Osteoblast (primary cell): ENCODE results near the gene HSPB9. TPM values are rescaled to one million over a fixed set of nuclear protein-coding genes. Genes with fewer than 3 reads are reported as not detected.

Experiments used
- DNase-seq: peaks from one replicate; pipeline ENCODE4 v3.0.0; 2011; ENCODE audit warnings: low spot score, mixed read lengths; ENCODE audit not compliant: insufficient read length; ENCODE audit errors: missing footprints
- H2AFZ ChIP-seq: 2 replicates; pipeline ENCODE4 v1.6.0; 2011; ENCODE audit warnings: mild to moderate bottlenecking, low read length
- H3K27ac ChIP-seq: 2 replicates; pipeline ENCODE4 v1.5.1; 2011; ENCODE audit warnings: mild to moderate bottlenecking, low read depth, low read length, moderate library complexity
- H3K27me3 ChIP-seq: 2 replicates; pipeline ENCODE4 v1.6.0; 2012; ENCODE audit warnings: mild to moderate bottlenecking, control low read depth, inconsistent platforms, low read length, moderate library complexity; ENCODE audit not compliant: insufficient read depth
- H3K36me3 ChIP-seq: 2 replicates; pipeline ENCODE4 v1.5.1; 2011; ENCODE audit warnings: mild to moderate bottlenecking, low read length, control low read depth, moderate library complexity; ENCODE audit not compliant: insufficient read depth
- H3K4me1 ChIP-seq: 2 replicates; pipeline ENCODE4 v1.5.1; 2011; ENCODE audit warnings: mild to moderate bottlenecking, low read length, control low read depth, moderate library complexity; ENCODE audit not compliant: insufficient read depth
- H3K4me2 ChIP-seq: 2 replicates; pipeline ENCODE4 v1.6.0; 2011; ENCODE audit warnings: mild to moderate bottlenecking, low read length; ENCODE audit not compliant: insufficient read depth
- H3K4me3 ChIP-seq: fragments of 200-600 bp; sonication (generic); 3 replicates; pipeline ENCODE4 v1.5.1; 2012; ENCODE audit warnings: mild to moderate bottlenecking, low read length, inconsistent platforms; ENCODE audit not compliant: insufficient read depth
- H3K79me2 ChIP-seq: 2 replicates; pipeline ENCODE4 v1.6.0; 2012; ENCODE audit warnings: mild to moderate bottlenecking, low read length, control low read depth, inconsistent platforms; ENCODE audit not compliant: insufficient read depth
- H3K9me3 ChIP-seq: 2 replicates; pipeline ENCODE4 v1.5.1; 2011; ENCODE audit warnings: low read depth, low read length, control low read depth
- H4K20me1 ChIP-seq: 2 replicates; pipeline ENCODE4 v1.6.0; 2012; ENCODE audit warnings: mild to moderate bottlenecking, low read length, control low read depth; ENCODE audit not compliant: insufficient read depth
- CTCF ChIP-seq: IDR thresholded peaks from 2 replicates; pipeline ENCODE4 v1.5.1; 2011; ENCODE audit warnings: mild to moderate bottlenecking, low read depth, low read length, moderate library complexity; ENCODE audit errors: extremely low read depth
- total RNA-seq: library from RNA; depleted of rRNA; stranded (reverse); fragments of >200 nt; gene quantifications from 2 replicates; pipeline ENCODE4 v1.2.3, GENCODE V29; 2012

The HSPB9 gene
- total RNA-seq, 1 donor, result not detected

- DNase-seq, result peak; percentile 76
- H3K79me2 ChIP-seq, result peaks cover 54% of the 10 kb centered on the region
- H4K20me1 ChIP-seq, result peaks cover 31% of the 10 kb centered on the region
Observed at GRCh38 chr17:42153919-42154742, 31.5 kb downstream of the HSPB9 start.

GRCh38 chr17:42155614-42156045, 33.0 kb downstream of the HSPB9 start:
- no peak for TF ChIP-seq CTCF
- H3K4me1 ChIP-seq, result peaks cover 9% of the 10 kb centered on the region
- DNase-seq, result no peak
- H4K20me1 ChIP-seq, result peaks cover 23% of the 10 kb centered on the region
- peak overlapping the region; percentile 90 for H2AFZ ChIP-seq
- H3K36me3 ChIP-seq, result peaks cover 8% of the 10 kb centered on the region
- no peak overlapping the region for H3K27ac ChIP-seq
- H3K9me3 ChIP-seq, result no peaks in the 10 kb centered on the region
- H3K4me2 ChIP-seq, result peak overlapping the region; percentile 74
- peak overlapping the region; percentile 99 for H3K4me3 ChIP-seq
- peaks cover 41% of the 10 kb centered on the region for H3K79me2 ChIP-seq
- H3K27me3 ChIP-seq, result no peaks in the 10 kb centered on the region

More at GRCh38 chr17:42153919-42154742, 31.5 kb downstream of the HSPB9 start:
- H3K4me1 ChIP-seq, result peaks cover 9% of the 10 kb centered on the region
- H3K9me3 ChIP-seq, result no peaks in the 10 kb centered on the region
- H2AFZ ChIP-seq, result peak overlapping the region; percentile 76
- peak overlapping the region; percentile 82 for H3K27ac ChIP-seq
- peaks cover 12% of the 10 kb centered on the region for H3K36me3 ChIP-seq
- H3K4me3 ChIP-seq, result peak overlapping the region; percentile 99
- H3K4me2 ChIP-seq, result peak overlapping the region; percentile 81
- H3K27me3 ChIP-seq, result no peaks in the 10 kb centered on the region
- no peak for TF ChIP-seq CTCF

- H3K4me2 ChIP-seq, result no peak overlapping the region
- H3K36me3 ChIP-seq, result no peaks in the 10 kb centered on the region
- H3K79me2 ChIP-seq, result no peaks in the 10 kb centered on the region
- H3K27me3 ChIP-seq, result no peaks in the 10 kb centered on the region
- TF ChIP-seq CTCF, result no peak
- no peak overlapping the region for H3K4me3 ChIP-seq
- H3K4me1 ChIP-seq, result no peaks in the 10 kb centered on the region
- H4K20me1 ChIP-seq, result no peaks in the 10 kb centered on the region
- DNase-seq, result peak; percentile 45
- H2AFZ ChIP-seq, result no peak overlapping the region
- H3K9me3 ChIP-seq, result no peaks in the 10 kb centered on the region
- H3K27ac ChIP-seq, result no peak overlapping the region
Observed at GRCh38 chr17:42159796-42160530, 37.4 kb downstream of the HSPB9 start.

GRCh38 chr17:42160531-42160910, 37.9 kb downstream of the HSPB9 start:
- TF ChIP-seq CTCF, result no peak

More at GRCh38 chr17:42160531-42160910, 37.9 kb downstream of the HSPB9 start:
- no peaks in the 10 kb centered on the region for H3K4me1 ChIP-seq
- no peaks in the 10 kb centered on the region for H4K20me1 ChIP-seq
- no peak overlapping the region for H2AFZ ChIP-seq
- H3K4me3 ChIP-seq, result no peak overlapping the region
- peak; percentile 18 for DNase-seq
- H3K36me3 ChIP-seq, result no peaks in the 10 kb centered on the region
- no peak overlapping the region for H3K4me2 ChIP-seq
- no peaks in the 10 kb centered on the region for H3K79me2 ChIP-seq
- no peaks in the 10 kb centered on the region for H3K9me3 ChIP-seq
- H3K27ac ChIP-seq, result no peak overlapping the region
- no peaks in the 10 kb centered on the region for H3K27me3 ChIP-seq
